Measurements from ENCODE around the gene KBTBD12. TPM values are rescaled to one million over a fixed set of nuclear protein-coding genes. Genes with fewer than 3 reads are reported as not detected.

Gene KBTBD12
- total RNA-seq, 1 experiment from 2014 or later: not detected

- intact Hi-C loops (cut with micrococcal nuclease): no loop called here
- POLR2A ChIA-PET: no interaction called here
- TF ChIP-seq SIN3A (IDR thresholded peaks at IDR 0.05; ENCODE audit: low read depth) (no peak), JUND (IDR thresholded peaks at IDR 0.05) (no peak), REST (IDR thresholded peaks at IDR 0.05; ENCODE audit: low read depth) (no peak), CEBPB (IDR thresholded peaks at IDR 0.05; ENCODE audit: low read depth) (no peak), YY1 (IDR thresholded peaks at IDR 0.05; ENCODE audit: extremely low read depth, insufficient replicate concordance, low read depth, low read length) (no peak), POLR2A (IDR thresholded peaks at IDR 0.05; ENCODE audit: borderline replicate concordance, extremely low read depth, insufficient read depth, insufficient read length) (no peak), CBX3 (IDR thresholded peaks at IDR 0.05; ENCODE audit: low read depth) (no peak), SP1 (IDR thresholded peaks at IDR 0.05; ENCODE audit: low read depth) (no peak), ZBTB33 (IDR thresholded peaks at IDR 0.05; ENCODE audit: extremely low read depth, insufficient replicate concordance, low read length) (no peak), RAD21 (IDR thresholded peaks at IDR 0.05; ENCODE audit: low read depth) (no peak), FOSL1 (IDR thresholded peaks at IDR 0.05; ENCODE audit: low read depth) (no peak)
- TF ChIP-seq, protein P1, sequence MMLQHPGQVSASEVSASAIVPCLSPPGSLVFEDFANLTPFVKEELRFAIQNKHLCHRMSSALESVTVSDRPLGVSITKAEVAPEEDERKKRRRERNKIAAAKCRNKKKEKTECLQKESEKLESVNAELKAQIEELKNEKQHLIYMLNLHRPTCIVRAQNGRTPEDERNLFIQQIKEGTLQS (IDR thresholded peaks at IDR 0.05): no peak
- Histone ChIP-seq H4K20me1 (ENCODE audit: insufficient read depth) (no peaks in the 10 kb centered on the region), H3K4me1 (ENCODE audit: control insufficient read depth in 1 of 2, insufficient read depth in 2 of 2, low read length in 2 of 2) (peaks cover 12 to 16% of the 10 kb centered on the region in 2 experiments), H3K27me3 (ENCODE audit: insufficient read depth, low read length) (no peaks in the 10 kb centered on the region), H3K9me3 (ENCODE audit: control insufficient read depth in 1 of 2, insufficient read depth in 1 of 2, low read depth in 1 of 2, low read length in 2 of 2) (no peaks in the 10 kb centered on the region; a peak in 1 of 4 replicates), H3K9ac (ENCODE audit: low read length) (no peak overlapping the region), H3K4me3 (replicated peaks in 1 of 2; ENCODE audit: low read depth in 1 of 2, low read length in 2 of 2) (no peak overlapping the region), H3K27ac (ENCODE audit: low read depth, low read length) (no peak overlapping the region), H2AFZ (ENCODE audit: low read depth, low read length, poor library complexity, severe bottlenecking) (no peak overlapping the region), H3K4me2 (ENCODE audit: low read length) (no peak overlapping the region), H3K79me2 (ENCODE audit: insufficient read depth, low read length) (no peaks in the 10 kb centered on the region), H3K36me3 (ENCODE audit: control insufficient read depth in 1 of 2, insufficient read depth in 2 of 2, low read length in 2 of 2) (no peaks in the 10 kb centered on the region), H3K9me2 (ENCODE audit: insufficient read depth) (no peaks in the 10 kb centered on the region)
- no TSS peak for BruUV-seq (replicated peaks)
- CTCF ChIA-PET: no interaction called here
- DNase-seq (ENCODE audit: low read depth, low spot score): no peak
- RAD21 ChIA-PET (ENCODE audit: low non-redundant PET in 1 of 2, low total read pairs in 2 of 2, uncharacterized antibody in 2 of 2, unreplicated experiment in 2 of 2): no interaction called here
- ATAC-seq: no peak
Observed at GRCh38 chr3:127986803-127987202, 71.8 kb downstream of the KBTBD12 start.

Measured in HCT116 (cell line).